ACC112 (cell line): ENCODE data around the gene NEUROG3.
"Not testable (repeated sequence)": the region's sequence is repeated elsewhere in the genome, so short reads cannot be mapped to it uniquely, and the experiment has no call there.

Experiments
- H2AFZ ChIP-seq: fragments of 200-600 bp; sonication (generic); one replicate; pipeline ENCODE4 v1.6.0; 2017; ENCODE audit warnings: antibody characterized with exemption, low read length; ENCODE audit not compliant: unreplicated experiment
- H3K27ac ChIP-seq: fragments of 200-600 bp; sonication (generic); 2 replicates; pipeline ENCODE4 v1.5.1; 2014; ENCODE audit warnings: low read depth, mild to moderate bottlenecking, antibody characterized with exemption, low read length, moderate library complexity
- H3K27me3 ChIP-seq: fragments of 200-600 bp; sonication (generic); 2 replicates; pipeline ENCODE4 v1.6.1; 2014; ENCODE audit warnings: mild to moderate bottlenecking, antibody characterized with exemption, low read length, moderate library complexity, mixed read lengths; ENCODE audit not compliant: insufficient read depth
- H3K36me3 ChIP-seq: fragments of 200-600 bp; sonication (generic); 2 replicates; pipeline ENCODE4 v1.6.1; 2016; ENCODE audit warnings: mild to moderate bottlenecking, antibody characterized with exemption, low read length, moderate library complexity, mixed read lengths; ENCODE audit not compliant: insufficient read depth
- H3K4me1 ChIP-seq: fragments of 200-600 bp; sonication (generic); one replicate; pipeline ENCODE4 v1.6.1; 2016; ENCODE audit warnings: low read length, mixed read lengths; ENCODE audit not compliant: insufficient read depth, unreplicated experiment, control insufficient read depth
- H3K4me3 ChIP-seq: fragments of 200-600 bp; sonication (generic); 2 replicates; pipeline ENCODE4 v1.5.1; 2014; ENCODE audit warnings: mild to moderate bottlenecking, low read depth, low read length
- H3K79me2 ChIP-seq: fragments of 200-600 bp; sonication (generic); one replicate; pipeline ENCODE4 v1.6.0; 2016; ENCODE audit warnings: low read length; ENCODE audit not compliant: control insufficient read depth, unreplicated experiment, insufficient read depth

NEUROG3 gene

GRCh38 chr10:69552268-69552667, 21.0 kb downstream of the NEUROG3 start:
- H3K79me2 ChIP-seq, result no peaks in the 10 kb centered on the region
- H3K36me3 ChIP-seq, result no peaks in the 10 kb centered on the region
- H3K27ac ChIP-seq, result no peak overlapping the region
- H3K27me3 ChIP-seq, result peaks cover 76% of the 10 kb centered on the region
- H3K4me1 ChIP-seq, result no peaks in the 10 kb centered on the region
- no peak overlapping the region for H3K4me3 ChIP-seq
- no peak overlapping the region for H2AFZ ChIP-seq

GRCh38 chr10:69549959-69550358, 23.3 kb downstream of the NEUROG3 start:
- Histone ChIP-seq H3K27me3 (peaks cover 77% of the 10 kb centered on the region), H3K79me2 (no peaks in the 10 kb centered on the region), H2AFZ (no peak overlapping the region), H3K4me3 (no peak overlapping the region), H3K36me3 (no peaks in the 10 kb centered on the region), H3K4me1 (no peaks in the 10 kb centered on the region), H3K27ac (no peak overlapping the region)

GRCh38 chr10:69541463-69541862, 31.8 kb downstream of the NEUROG3 start:
- no peak overlapping the region for H3K27ac ChIP-seq
- no peak overlapping the region for H3K4me3 ChIP-seq
- peaks cover 54% of the 10 kb centered on the region for H3K27me3 ChIP-seq
- no peaks in the 10 kb centered on the region for H3K36me3 ChIP-seq
- H3K4me1 ChIP-seq, result no peaks in the 10 kb centered on the region
- H3K79me2 ChIP-seq, result no peaks in the 10 kb centered on the region
- H2AFZ ChIP-seq, result no peak overlapping the region

- no peaks in the 10 kb centered on the region for H3K36me3 ChIP-seq
- H3K79me2 ChIP-seq, result no peaks in the 10 kb centered on the region
- H2AFZ ChIP-seq, result no peak overlapping the region
- H3K27me3 ChIP-seq, result peaks cover 54% of the 10 kb centered on the region
- H3K27ac ChIP-seq, result no peak overlapping the region
- H3K4me3 ChIP-seq, result no peak overlapping the region
- H3K4me1 ChIP-seq, result no peaks in the 10 kb centered on the region
These were observed 34.8 kb downstream of the NEUROG3 start for GRCh38 chr10:69538461-69538860.

GRCh38 chr10:69537449-69537848, 35.8 kb downstream of the NEUROG3 start:
- Histone ChIP-seq H3K79me2 (no peaks in the 10 kb centered on the region), H3K27ac (no peak overlapping the region), H3K27me3 (peaks cover 57% of the 10 kb centered on the region), H3K4me1 (no peaks in the 10 kb centered on the region), H3K4me3 (no peak overlapping the region), H3K36me3 (no peaks in the 10 kb centered on the region), H2AFZ (no peak overlapping the region)

- not testable (repeated sequence) for H3K27ac ChIP-seq, H3K4me1 ChIP-seq, H3K79me2 ChIP-seq, H3K4me3 ChIP-seq, H3K36me3 ChIP-seq, H2AFZ ChIP-seq
- H3K27me3 ChIP-seq, result peaks cover 62% of the 10 kb centered on the region
These were observed 36.7 kb downstream of the NEUROG3 start for GRCh38 chr10:69536521-69536920.

GRCh38 chr10:69533658-69534057, 39.6 kb downstream of the NEUROG3 start:
- Histone ChIP-seq H3K4me3 (no peak overlapping the region), H2AFZ (no peak overlapping the region), H3K36me3 (no peaks in the 10 kb centered on the region), H3K79me2 (no peaks in the 10 kb centered on the region), H3K4me1 (no peaks in the 10 kb centered on the region), H3K27ac (no peak overlapping the region), H3K27me3 (peaks cover 68% of the 10 kb centered on the region)

GRCh38 chr10:69527961-69528360, 45.3 kb downstream of the NEUROG3 start:
- Histone ChIP-seq H3K27me3 (peaks cover 79% of the 10 kb centered on the region), H3K4me1 (no peaks in the 10 kb centered on the region), H3K36me3 (no peaks in the 10 kb centered on the region), H3K4me3 (no peak overlapping the region), H2AFZ (no peak overlapping the region), H3K27ac (no peak overlapping the region), H3K79me2 (no peaks in the 10 kb centered on the region)
